ENCODE results near the gene ALB. TPM values are rescaled to one million over a fixed set of nuclear protein-coding genes. Genes with fewer than 3 reads are reported as not detected.

Gene ALB
- total RNA-seq, 2 donors from 2014 or later, result not detected

- Mint-ChIP-seq H3K27ac (no peak overlapping the region), H3K27me3 (peaks cover 11% of the 10 kb centered on the region), H3K4me3 (no peak overlapping the region), H3K4me1 (no peaks in the 10 kb centered on the region), H3K36me3 (ENCODE audit: low read depth) (no peaks in the 10 kb centered on the region)
- DNase-seq, result no peak
- H3K9me3 ChIP-seq (ENCODE audit: control insufficient read depth, low read length, poor library complexity, severe bottlenecking), result no peaks in the 10 kb centered on the region
- no peak for ATAC-seq
Measured at GRCh38 chr4:73426666-73427065, 22.6 kb downstream of the ALB start.

DNA sequence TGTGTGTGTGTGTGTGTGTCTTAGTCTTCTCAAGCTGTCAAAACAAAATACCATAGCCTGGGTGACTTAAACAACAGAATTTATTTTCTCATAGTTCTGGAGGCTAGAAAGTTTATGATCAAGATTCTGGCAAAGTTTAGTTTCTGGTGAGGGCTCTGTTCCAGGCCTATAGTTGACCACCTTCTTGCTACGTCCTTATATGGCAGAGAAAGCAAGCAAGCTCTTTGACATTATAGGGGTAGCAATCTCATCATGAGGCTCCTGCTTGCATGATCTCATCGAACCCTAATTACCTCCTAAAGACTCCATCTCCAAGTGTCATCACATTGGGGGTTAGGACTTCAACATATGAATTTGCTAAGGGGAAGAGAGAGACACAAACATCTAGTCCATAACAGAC, 25.0 kb downstream of the ALB start:
- no peaks in the 10 kb centered on the region for H3K9me3 ChIP-seq (ENCODE audit: control insufficient read depth, low read length, poor library complexity, severe bottlenecking)
- peaks cover 15% of the 10 kb centered on the region for H3K27me3 Mint-ChIP-seq
- no peaks in the 10 kb centered on the region for H3K4me1 Mint-ChIP-seq
- no peaks in the 10 kb centered on the region for H3K36me3 Mint-ChIP-seq (ENCODE audit: low read depth)
- ATAC-seq (no peak), DNase-seq (no peak)
- H3K27ac Mint-ChIP-seq, result no peak overlapping the region
- H3K4me3 Mint-ChIP-seq, result no peak overlapping the region

DNA sequence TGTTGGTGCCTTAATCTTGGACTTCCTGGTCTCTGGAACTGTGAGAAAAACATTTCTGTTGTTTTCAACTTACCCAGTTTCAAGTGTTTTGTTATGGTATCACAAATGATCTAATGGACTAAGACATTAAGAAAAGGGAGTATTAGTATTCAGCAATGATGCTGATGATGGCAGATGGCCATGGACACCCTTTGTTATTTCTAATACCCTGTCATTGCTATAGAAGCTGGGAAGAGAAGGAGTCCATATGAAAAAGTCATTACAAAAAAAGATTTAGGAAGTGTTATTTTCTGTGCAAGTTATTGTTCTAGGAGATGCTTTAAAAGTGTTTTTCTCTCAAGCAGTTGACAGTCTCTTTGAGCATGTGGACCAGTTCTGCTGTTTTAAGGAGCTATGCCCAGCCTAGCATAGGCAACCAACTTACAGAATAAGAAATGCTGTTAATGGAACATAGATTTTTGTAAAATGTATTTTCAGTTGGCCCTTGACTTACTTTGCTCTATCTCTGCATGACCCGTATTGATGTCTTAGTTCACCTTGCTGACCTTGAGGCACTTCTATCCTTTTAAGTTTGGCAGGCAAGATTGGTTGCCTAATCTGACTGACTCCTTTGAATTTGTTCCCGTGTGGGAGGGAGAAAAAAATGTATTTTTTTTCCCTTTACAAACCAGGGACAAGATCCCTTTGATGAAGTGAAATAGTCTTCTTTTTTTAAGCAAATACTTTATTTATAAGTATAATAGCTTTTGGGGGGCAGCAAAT, 25.9 kb downstream of the ALB start:
- no peak overlapping the region for H3K4me3 Mint-ChIP-seq
- H3K36me3 Mint-ChIP-seq (ENCODE audit: low read depth), result no peaks in the 10 kb centered on the region
- H3K4me1 Mint-ChIP-seq, result no peaks in the 10 kb centered on the region
- H3K27ac Mint-ChIP-seq, result no peak overlapping the region
- ATAC-seq, result no peak
- no peak for DNase-seq
- H3K27me3 Mint-ChIP-seq, result peaks cover 15% of the 10 kb centered on the region
- H3K9me3 ChIP-seq (ENCODE audit: control insufficient read depth, low read length, poor library complexity, severe bottlenecking), result no peaks in the 10 kb centered on the region

DNA sequence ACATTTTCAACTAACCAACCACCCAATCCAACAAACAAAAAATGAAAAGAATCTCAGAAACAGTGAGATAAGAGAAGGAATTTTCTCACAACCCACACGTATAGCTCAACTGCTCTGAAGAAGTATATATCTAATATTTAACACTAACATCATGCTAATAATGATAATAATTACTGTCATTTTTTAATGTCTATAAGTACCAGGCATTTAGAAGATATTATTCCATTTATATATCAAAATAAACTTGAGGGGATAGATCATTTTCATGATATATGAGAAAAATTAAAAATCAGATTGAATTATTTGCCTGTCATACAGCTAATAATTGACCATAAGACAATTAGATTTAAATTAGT, 27.7 kb downstream of the ALB start:
- ATAC-seq, result no peak
- Mint-ChIP-seq H3K4me3 (no peak overlapping the region), H3K4me1 (no peaks in the 10 kb centered on the region), H3K27me3 (peaks cover 15% of the 10 kb centered on the region), H3K36me3 (ENCODE audit: low read depth) (no peaks in the 10 kb centered on the region), H3K27ac (no peak overlapping the region)
- no peak for DNase-seq
- H3K9me3 ChIP-seq (ENCODE audit: control insufficient read depth, low read length, poor library complexity, severe bottlenecking), result no peaks in the 10 kb centered on the region

GRCh38 chr4:73432169-73433000, 28.3 kb downstream of the ALB start:
- DNase-seq (no peak), ATAC-seq (no peak)
- no peak overlapping the region for H3K27ac Mint-ChIP-seq
- peaks cover 15% of the 10 kb centered on the region for H3K27me3 Mint-ChIP-seq
- H3K4me3 Mint-ChIP-seq, result no peak overlapping the region
- H3K9me3 ChIP-seq (ENCODE audit: control insufficient read depth, low read length, poor library complexity, severe bottlenecking), result no peaks in the 10 kb centered on the region
- no peaks in the 10 kb centered on the region for H3K4me1 Mint-ChIP-seq
- H3K36me3 Mint-ChIP-seq (ENCODE audit: low read depth), result no peaks in the 10 kb centered on the region

- no peak overlapping the region for H3K27ac Mint-ChIP-seq
- no peak for ATAC-seq
- H3K9me3 ChIP-seq (ENCODE audit: control insufficient read depth, low read length, poor library complexity, severe bottlenecking), result no peaks in the 10 kb centered on the region
- H3K4me3 Mint-ChIP-seq, result no peak overlapping the region
- peaks cover 13% of the 10 kb centered on the region for H3K27me3 Mint-ChIP-seq
- no peaks in the 10 kb centered on the region for H3K36me3 Mint-ChIP-seq (ENCODE audit: low read depth)
- DNase-seq, result no peak
- no peaks in the 10 kb centered on the region for H3K4me1 Mint-ChIP-seq
Measured at GRCh38 chr4:73433140-73433539, 29.1 kb downstream of the ALB start.

DNA sequence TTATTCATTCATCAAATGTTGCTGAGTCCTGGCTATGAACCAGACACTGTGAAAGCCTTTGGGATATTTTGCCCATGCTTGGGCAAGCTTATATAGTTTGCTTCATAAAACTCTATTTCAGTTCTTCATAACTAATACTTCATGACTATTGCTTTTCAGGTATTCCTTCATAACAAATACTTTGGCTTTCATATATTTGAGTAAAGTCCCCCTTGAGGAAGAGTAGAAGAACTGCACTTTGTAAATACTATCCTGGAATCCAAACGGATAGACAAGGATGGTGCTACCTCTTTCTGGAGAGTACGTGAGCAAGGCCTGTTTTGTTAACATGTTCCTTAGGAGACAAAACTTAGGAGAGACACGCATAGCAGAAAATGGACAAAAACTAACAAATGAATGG, 30.2 kb downstream of the ALB start:
- H3K9me3 ChIP-seq (ENCODE audit: control insufficient read depth, low read length, poor library complexity, severe bottlenecking), result no peaks in the 10 kb centered on the region
- Mint-ChIP-seq H3K27ac (no peak overlapping the region), H3K4me3 (no peak overlapping the region), H3K36me3 (ENCODE audit: low read depth) (no peaks in the 10 kb centered on the region), H3K4me1 (no peaks in the 10 kb centered on the region), H3K27me3 (peaks cover 10% of the 10 kb centered on the region)
- ATAC-seq (no peak), DNase-seq (no peak)

- peaks cover 15% of the 10 kb centered on the region for H3K27me3 Mint-ChIP-seq
- H3K4me1 Mint-ChIP-seq, result no peaks in the 10 kb centered on the region
- no peaks in the 10 kb centered on the region for H3K9me3 ChIP-seq (ENCODE audit: control insufficient read depth, low read length, poor library complexity, severe bottlenecking)
- no peak within 1 kb of the TSS for H3K27ac Mint-ChIP-seq
- H3K4me3 Mint-ChIP-seq, result no peak within 1 kb of the TSS
- no peak for ATAC-seq
- DNase-seq, result no peak
- no peaks in the 10 kb centered on the region for H3K36me3 Mint-ChIP-seq (ENCODE audit: low read depth)
Measured at GRCh38 chr4:73435984-73436383, 31.9 kb downstream of the ALB start, which contains the start of gene AFP. Gene AFP, plus strand, starts transcription at chr4:73436221. Its CDS starts 42 bp downstream, at chr4:73436263.

DNA sequence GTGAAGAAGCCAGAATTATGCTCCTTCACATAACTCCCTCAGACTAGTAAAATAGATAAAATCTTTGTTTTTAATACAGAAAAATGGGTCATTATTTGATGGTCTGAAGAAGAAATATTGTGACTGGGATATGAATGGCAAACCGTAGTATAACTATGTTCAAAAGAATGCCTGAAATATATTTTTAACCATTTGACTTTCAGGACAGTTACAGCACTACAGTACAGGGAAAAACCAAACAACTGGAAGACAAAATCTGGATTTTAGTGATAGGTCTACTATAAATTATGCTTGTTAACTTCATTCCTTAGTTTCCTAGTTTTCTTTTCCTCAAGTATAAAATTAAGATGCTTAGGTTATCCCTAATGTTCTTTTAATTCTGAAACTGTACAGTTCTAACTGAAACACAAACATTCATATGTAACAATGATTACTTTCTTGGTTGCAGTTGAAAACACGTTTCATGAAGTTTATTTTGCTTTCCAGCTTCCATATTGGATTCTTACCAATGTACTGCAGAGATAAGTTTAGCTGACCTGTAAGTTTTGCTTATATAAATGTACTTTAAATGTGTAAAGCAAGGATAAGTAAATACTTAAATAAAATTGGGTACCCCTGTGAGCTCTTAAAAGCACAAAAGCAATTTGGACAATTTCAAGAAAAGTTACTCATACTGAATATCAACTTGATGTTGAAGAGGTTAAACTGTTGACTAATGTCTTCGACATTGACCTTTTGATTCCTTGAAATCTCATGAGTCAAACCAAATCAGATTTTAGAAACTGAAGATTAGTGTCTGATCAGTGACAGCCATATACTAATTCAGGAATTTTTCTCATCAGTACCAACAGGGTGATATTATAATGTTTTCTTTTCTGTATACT, 32.8 kb downstream of the ALB start:
- Mint-ChIP-seq H3K36me3 (ENCODE audit: low read depth) (no peaks in the 10 kb centered on the region), H3K27ac (no peak overlapping the region), H3K4me1 (no peaks in the 10 kb centered on the region), H3K27me3 (peaks cover 20% of the 10 kb centered on the region), H3K4me3 (no peak overlapping the region)
- no peak for DNase-seq
- H3K9me3 ChIP-seq (ENCODE audit: control insufficient read depth, low read length, poor library complexity, severe bottlenecking), result no peaks in the 10 kb centered on the region
- no peak for ATAC-seq

DNA sequence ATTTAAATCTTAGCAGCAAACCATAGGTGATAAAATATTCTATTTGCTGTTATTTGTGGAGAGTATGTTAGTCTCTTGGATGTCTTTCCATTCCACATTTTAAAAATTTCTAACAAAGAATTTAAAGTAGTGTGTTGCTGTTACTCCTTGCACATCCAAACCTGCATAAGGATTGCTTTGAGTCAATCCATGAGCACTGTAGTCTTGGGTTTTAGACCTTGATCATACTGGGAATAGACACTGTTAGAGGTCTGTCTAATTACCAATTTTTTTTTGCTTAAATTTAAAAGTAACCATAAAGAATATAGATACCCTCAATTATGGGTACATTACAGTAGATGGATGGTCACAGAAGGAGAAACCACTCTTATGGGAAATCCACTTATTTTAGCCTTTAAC, 33.5 kb downstream of the ALB start:
- ATAC-seq (no peak), DNase-seq (no peak)
- Mint-ChIP-seq H3K27me3 (peaks cover 23% of the 10 kb centered on the region), H3K27ac (no peak overlapping the region), H3K4me1 (no peaks in the 10 kb centered on the region), H3K4me3 (no peak overlapping the region), H3K36me3 (ENCODE audit: low read depth) (no peaks in the 10 kb centered on the region)
- H3K9me3 ChIP-seq (ENCODE audit: control insufficient read depth, low read length, poor library complexity, severe bottlenecking), result no peaks in the 10 kb centered on the region

DNA sequence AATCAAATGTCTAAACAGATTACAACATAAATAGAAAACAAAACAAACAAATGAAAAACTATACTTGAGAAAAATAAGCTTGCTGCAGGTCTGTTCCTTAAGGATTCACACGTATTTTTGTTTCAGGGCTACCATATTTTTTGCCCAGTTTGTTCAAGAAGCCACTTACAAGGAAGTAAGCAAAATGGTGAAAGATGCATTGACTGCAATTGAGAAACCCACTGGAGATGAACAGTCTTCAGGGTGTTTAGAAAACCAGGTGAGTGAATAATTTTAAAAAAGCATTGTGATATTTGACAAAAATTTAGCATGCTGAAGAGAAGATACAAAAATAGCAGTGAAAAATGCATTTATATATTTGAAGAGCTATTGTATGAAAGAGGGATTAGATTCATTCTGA, 34.0 kb downstream of the ALB start:
- Mint-ChIP-seq H3K27ac (no peak overlapping the region), H3K36me3 (ENCODE audit: low read depth) (no peaks in the 10 kb centered on the region), H3K27me3 (peaks cover 26% of the 10 kb centered on the region), H3K4me1 (no peaks in the 10 kb centered on the region), H3K4me3 (no peak overlapping the region)
- no peaks in the 10 kb centered on the region for H3K9me3 ChIP-seq (ENCODE audit: control insufficient read depth, low read length, poor library complexity, severe bottlenecking)
- ATAC-seq (no peak), DNase-seq (no peak)

DNA sequence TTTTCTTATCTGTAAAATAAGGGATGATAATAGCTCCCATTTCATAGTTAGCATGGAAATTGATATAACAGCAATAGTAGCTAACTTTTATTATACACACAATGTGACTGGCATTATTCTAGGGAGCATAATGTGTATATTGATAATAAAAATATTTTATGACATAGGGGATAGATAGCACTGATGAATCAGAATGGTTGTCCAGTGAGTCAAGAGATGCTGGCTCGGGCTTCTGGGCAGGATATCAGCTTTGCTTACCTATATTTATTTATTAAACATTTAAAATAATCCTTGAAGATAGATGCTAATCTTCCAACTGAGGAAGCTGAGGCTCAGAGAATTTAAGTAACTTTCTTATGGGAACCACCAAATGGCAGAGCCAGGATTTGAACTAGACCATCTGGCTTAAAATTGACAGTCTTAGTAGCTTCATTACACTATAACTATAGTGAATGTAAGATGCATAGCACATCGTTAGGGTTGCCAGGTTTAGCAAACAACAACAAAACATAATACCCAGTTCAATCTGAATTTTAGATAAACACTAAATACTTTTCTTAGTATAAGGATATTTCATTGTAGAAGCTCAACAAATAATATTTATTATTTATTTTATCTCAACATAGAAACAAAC, 34.6 kb downstream of the ALB start:
- Mint-ChIP-seq H3K4me3 (no peak overlapping the region), H3K27ac (no peak overlapping the region), H3K4me1 (no peaks in the 10 kb centered on the region), H3K27me3 (peaks cover 26% of the 10 kb centered on the region), H3K36me3 (ENCODE audit: low read depth) (no peaks in the 10 kb centered on the region)
- no peaks in the 10 kb centered on the region for H3K9me3 ChIP-seq (ENCODE audit: control insufficient read depth, low read length, poor library complexity, severe bottlenecking)
- DNase-seq (no peak), ATAC-seq (no peak)

DNA sequence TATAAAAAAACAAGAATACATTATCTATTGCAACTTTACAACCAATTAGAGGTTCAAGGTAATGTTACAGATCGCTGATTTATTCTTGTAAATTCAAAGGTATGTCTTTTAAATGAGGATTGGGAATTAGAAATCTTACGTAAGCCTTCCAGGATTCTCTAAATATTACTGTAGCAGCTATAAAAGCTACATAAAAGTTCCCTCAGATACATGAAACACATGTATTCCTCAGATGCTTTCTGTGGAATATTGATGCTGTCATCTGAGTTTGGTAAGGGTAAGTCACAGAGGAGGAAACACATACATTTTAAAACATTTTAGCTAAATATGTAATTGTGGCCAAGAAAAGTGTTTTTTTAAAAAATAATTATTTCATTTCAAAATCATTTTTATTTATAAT, 35.4 kb downstream of the ALB start:
- Mint-ChIP-seq H3K27me3 (peaks cover 26% of the 10 kb centered on the region), H3K27ac (no peak overlapping the region), H3K4me3 (no peak overlapping the region), H3K4me1 (no peaks in the 10 kb centered on the region), H3K36me3 (ENCODE audit: low read depth) (no peaks in the 10 kb centered on the region)
- ATAC-seq, result no peak
- no peaks in the 10 kb centered on the region for H3K9me3 ChIP-seq (ENCODE audit: control insufficient read depth, low read length, poor library complexity, severe bottlenecking)
- no peak for DNase-seq

Measured in T-helper 17 cell (primary cell).